Prostate gland (tissue), 2 donors: ENCODE data around the gene SHISA4.

Experiments
- CTCF ChIP-seq, 4 experiments: fragments of 200-600 bp in 2 of 4; fragments of 450-650 bp in 2 of 4; sonication (generic) in 2 of 4; IDR thresholded peaks; 1 replicate in 3 of 4; 2 replicates in 1 of 4; pipeline ENCODE4 v1.5.1; 2016 to 2019; ENCODE audit warnings: antibody characterized with exemption in 4 of 4, mild to moderate bottlenecking in 2 of 4, moderate library complexity in 2 of 4
- POLR2A ChIP-seq: fragments of 450-650 bp; IDR thresholded peaks from one replicate; pipeline ENCODE4 v1.6.1; 2016; ENCODE audit warnings: antibody characterized with exemption, mild to moderate bottlenecking
- POLR2AphosphoS5 ChIP-seq: sonication (generic); formaldehyde crosslinking; IDR thresholded peaks from one replicate; pipeline ENCODE4 v1.6.1; 2017; ENCODE audit warnings: antibody characterized with exemption

- no peak for TF ChIP-seq CTCF (IDR thresholded peaks at IDR 0.05)
- TF ChIP-seq POLR2AphosphoS5 = peak; percentile 26
- no peak for TF ChIP-seq POLR2A
These were observed 28.8 kb downstream of the SHISA4 start for GRCh38 chr1:201917362-201918033.
